ENCODE data around the gene KCNK16. TPM values are rescaled to one million over a fixed set of nuclear protein-coding genes. Genes with fewer than 3 reads are reported as not detected.

KCNK16 gene
- polyA plus RNA-seq, 1 donor from 2014 or later, result not detected

GRCh38 chr6:39338397-39338796 is 15.9 kb upstream of the KCNK16 start:
- no peak overlapping the region for H3K4me3 ChIP-seq (ENCODE audit: low read length)
- TF ChIP-seq EZH2 (IDR thresholded peaks at IDR 0.05; ENCODE audit: borderline replicate concordance, insufficient read depth, low read length, poor library complexity, severe bottlenecking) (no peak), POLR2AphosphoS5 (IDR thresholded peaks at IDR 0.05) (no peak), TAF1 (IDR thresholded peaks at IDR 0.05; ENCODE audit: low read depth) (no peak), EP300 (conservative IDR thresholded peaks at IDR 0.05; ENCODE audit: poor library complexity, severe bottlenecking) (no peak), REST (IDR thresholded peaks at IDR 0.05; ENCODE audit: borderline replicate concordance) (no peak), MXI1 (conservative IDR thresholded peaks at IDR 0.05; ENCODE audit: poor library complexity, severe bottlenecking) (no peak), RAD21 (conservative IDR thresholded peaks at IDR 0.05) (no peak)
- TF ChIP-seq, protein P1, sequence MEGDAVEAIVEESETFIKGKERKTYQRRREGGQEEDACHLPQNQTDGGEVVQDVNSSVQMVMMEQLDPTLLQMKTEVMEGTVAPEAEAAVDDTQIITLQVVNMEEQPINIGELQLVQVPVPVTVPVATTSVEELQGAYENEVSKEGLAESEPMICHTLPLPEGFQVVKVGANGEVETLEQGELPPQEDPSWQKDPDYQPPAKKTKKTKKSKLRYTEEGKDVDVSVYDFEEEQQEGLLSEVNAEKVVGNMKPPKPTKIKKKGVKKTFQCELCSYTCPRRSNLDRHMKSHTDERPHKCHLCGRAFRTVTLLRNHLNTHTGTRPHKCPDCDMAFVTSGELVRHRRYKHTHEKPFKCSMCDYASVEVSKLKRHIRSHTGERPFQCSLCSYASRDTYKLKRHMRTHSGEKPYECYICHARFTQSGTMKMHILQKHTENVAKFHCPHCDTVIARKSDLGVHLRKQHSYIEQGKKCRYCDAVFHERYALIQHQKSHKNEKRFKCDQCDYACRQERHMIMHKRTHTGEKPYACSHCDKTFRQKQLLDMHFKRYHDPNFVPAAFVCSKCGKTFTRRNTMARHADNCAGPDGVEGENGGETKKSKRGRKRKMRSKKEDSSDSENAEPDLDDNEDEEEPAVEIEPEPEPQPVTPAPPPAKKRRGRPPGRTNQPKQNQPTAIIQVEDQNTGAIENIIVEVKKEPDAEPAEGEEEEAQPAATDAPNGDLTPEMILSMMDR (IDR thresholded peaks at IDR 0.05; ENCODE audit: poor library complexity, severe bottlenecking), result no peak
- no peaks in the 10 kb centered on the region for H3F3A ChIP-seq (ENCODE audit: insufficient read depth, low read length, poor library complexity, severe bottlenecking)
- no peak overlapping the region for H3K27ac ChIP-seq (ENCODE audit: low read length)
- no peak overlapping the region for H2AFZ ChIP-seq (ENCODE audit: low read depth, low read length)
- no peak overlapping the region for H3K9ac ChIP-seq (ENCODE audit: low read length)
- no peaks in the 10 kb centered on the region for H3K27me3 ChIP-seq (ENCODE audit: insufficient read depth, low read depth, low read length)
- H3K79me2 ChIP-seq (replicated peaks; ENCODE audit: insufficient read depth, low read length), result no peaks in the 10 kb centered on the region
- no peaks in the 10 kb centered on the region for H4K20me1 ChIP-seq (ENCODE audit: insufficient read depth)
- no peaks in the 10 kb centered on the region for H3K36me3 ChIP-seq (ENCODE audit: insufficient read depth, low read length)
- H3K9me2 ChIP-seq (ENCODE audit: insufficient read depth, low read length), result no peaks in the 10 kb centered on the region
- H3K9me3 ChIP-seq (ENCODE audit: low read length), result no peaks in the 10 kb centered on the region
- no peak overlapping the region for H3K4me2 ChIP-seq (ENCODE audit: low read length)

DNA sequence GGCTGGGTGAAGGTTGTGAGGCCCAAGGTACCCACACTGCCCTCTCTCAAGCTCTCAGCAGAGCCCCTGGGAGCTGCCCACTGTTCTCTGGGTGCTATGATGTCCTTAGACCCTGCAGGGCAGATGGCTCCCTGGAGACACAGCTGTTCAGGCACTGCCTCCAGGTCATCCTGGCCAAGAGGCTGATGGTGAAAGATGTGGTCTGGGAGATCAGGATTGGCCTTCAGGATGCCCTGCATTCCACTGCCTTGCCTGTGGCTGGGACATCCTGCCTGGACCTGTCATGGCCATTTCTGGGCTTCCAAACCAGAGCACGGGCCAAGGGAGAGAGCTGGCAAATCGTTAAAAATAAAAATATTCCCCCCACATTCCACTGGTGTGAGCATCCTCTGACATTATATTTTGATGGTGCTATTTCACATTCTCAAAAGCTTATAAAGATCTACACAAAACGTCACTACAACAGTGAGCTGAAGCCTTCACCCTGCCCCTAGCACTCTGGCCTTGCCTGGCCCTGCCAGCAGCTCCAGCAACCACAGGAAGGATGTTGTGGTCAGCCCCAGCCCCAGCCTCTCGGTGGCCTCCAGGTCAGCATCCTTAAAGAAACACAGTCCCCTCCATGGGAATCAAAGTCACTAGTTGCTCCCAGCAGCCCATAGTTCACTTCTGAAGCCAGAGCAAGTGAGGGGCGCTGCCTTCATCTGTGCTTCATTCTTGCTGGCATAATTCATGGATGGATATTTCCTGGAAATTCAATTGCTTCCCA is 13.5 kb upstream of the KCNK16 start:
- Histone ChIP-seq H3K4me2 (ENCODE audit: low read length) (no peak overlapping the region), H3K4me3 (ENCODE audit: low read length) (no peak overlapping the region)

More for the DNA sequence above, 13.5 kb upstream of the KCNK16 start:
- H3K9me3 ChIP-seq (ENCODE audit: low read length), result no peaks in the 10 kb centered on the region
- no peak overlapping the region for H3K9ac ChIP-seq (ENCODE audit: low read length)
- H3K36me3 ChIP-seq (ENCODE audit: insufficient read depth, low read length), result no peaks in the 10 kb centered on the region
- no peaks in the 10 kb centered on the region for H4K20me1 ChIP-seq (ENCODE audit: insufficient read depth)
- H3K27me3 ChIP-seq (ENCODE audit: insufficient read depth, low read depth, low read length), result no peaks in the 10 kb centered on the region
- H3K9me2 ChIP-seq (ENCODE audit: insufficient read depth, low read length), result no peaks in the 10 kb centered on the region
- H2AFZ ChIP-seq (ENCODE audit: low read depth, low read length), result no peak overlapping the region
- TF ChIP-seq RAD21 (conservative IDR thresholded peaks at IDR 0.05), result no peak
- no peak for TF ChIP-seq EZH2 (IDR thresholded peaks at IDR 0.05; ENCODE audit: borderline replicate concordance, insufficient read depth, low read length, poor library complexity, severe bottlenecking)
- H3K27ac ChIP-seq (ENCODE audit: low read length), result no peak overlapping the region
- H3F3A ChIP-seq (ENCODE audit: insufficient read depth, low read length, poor library complexity, severe bottlenecking), result no peaks in the 10 kb centered on the region
- no peaks in the 10 kb centered on the region for H3K79me2 ChIP-seq (replicated peaks; ENCODE audit: insufficient read depth, low read length)
